IPS-15b (cell line): Measurements from ENCODE around the gene PTPRK.

Experiments
- H3K27me3 ChIP-seq: one replicate; pipeline ENCODE4 v1.6.1; 2013; ENCODE audit warnings: low read length; ENCODE audit not compliant: control insufficient read depth, insufficient read depth
- H3K36me3 ChIP-seq: one replicate; pipeline ENCODE4 v1.6.1; 2013; ENCODE audit warnings: low read length; ENCODE audit not compliant: control insufficient read depth, insufficient read depth
- H3K4me1 ChIP-seq: one replicate; pipeline ENCODE4 v1.6.1; 2013; ENCODE audit warnings: mild to moderate bottlenecking, low read length; ENCODE audit not compliant: control insufficient read depth, insufficient read depth
- H3K4me3 ChIP-seq: one replicate; pipeline ENCODE4 v1.5.1; 2013; ENCODE audit warnings: low read depth, low read length
- H3K9ac ChIP-seq: one replicate; pipeline ENCODE4 v1.6.1; 2013; ENCODE audit warnings: low read depth, mild to moderate bottlenecking, low read length
- H3K9me3 ChIP-seq: one replicate; pipeline ENCODE4 v1.6.1; 2013; ENCODE audit warnings: mild to moderate bottlenecking, low read length; ENCODE audit not compliant: control insufficient read depth, insufficient read depth

The PTPRK gene

DNA sequence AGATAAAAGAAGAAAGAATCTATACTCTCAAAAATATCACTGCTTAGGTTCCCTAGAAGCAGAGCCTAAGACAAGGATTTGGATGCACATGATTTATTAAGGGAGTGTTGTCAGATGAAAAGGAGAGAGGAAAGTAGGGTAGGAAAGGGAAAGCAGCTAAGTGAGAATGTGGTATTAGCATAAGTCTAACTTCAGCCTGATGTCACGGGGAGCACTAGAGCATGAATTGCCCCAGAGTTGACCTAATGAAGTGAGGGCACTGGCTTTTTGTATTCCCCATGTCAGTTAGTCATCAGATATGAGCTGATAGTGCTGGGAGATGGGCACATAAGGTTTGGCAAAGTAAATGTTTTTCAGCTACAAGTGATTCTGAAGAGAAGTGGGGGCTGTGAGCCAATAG, 490.6 kb downstream of the PTPRK start:
- no peaks in the 10 kb centered on the region for H3K9me3 ChIP-seq
- H3K9ac ChIP-seq = no peak overlapping the region
- H3K36me3 ChIP-seq = no peaks in the 10 kb centered on the region
- H3K4me1 ChIP-seq = peaks cover 4% of the 10 kb centered on the region
- H3K27me3 ChIP-seq = no peaks in the 10 kb centered on the region
- no peak overlapping the region for H3K4me3 ChIP-seq

DNA sequence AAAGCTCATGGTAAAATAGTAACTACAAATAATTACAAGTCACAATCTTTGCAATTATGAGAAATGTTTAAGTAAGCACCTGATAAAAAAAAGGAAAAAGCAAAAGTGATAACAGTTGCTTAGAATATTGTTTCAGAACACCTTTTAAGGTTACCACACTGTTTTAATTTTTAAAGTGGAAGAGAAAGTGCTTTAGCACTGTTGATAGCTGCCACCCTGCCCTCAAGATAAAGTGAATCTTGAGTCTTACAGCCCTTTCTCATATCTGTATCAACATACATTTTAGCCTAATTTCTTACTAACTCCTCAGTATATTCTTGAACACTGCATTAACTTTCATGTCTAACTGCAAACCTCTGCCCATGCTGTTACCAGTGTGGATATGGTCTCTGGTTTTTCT, 492.2 kb downstream of the PTPRK start:
- Histone ChIP-seq H3K9me3 (no peaks in the 10 kb centered on the region), H3K4me1 (peaks cover 4% of the 10 kb centered on the region), H3K36me3 (no peaks in the 10 kb centered on the region), H3K9ac (no peak overlapping the region), H3K27me3 (no peaks in the 10 kb centered on the region), H3K4me3 (no peak overlapping the region)

DNA sequence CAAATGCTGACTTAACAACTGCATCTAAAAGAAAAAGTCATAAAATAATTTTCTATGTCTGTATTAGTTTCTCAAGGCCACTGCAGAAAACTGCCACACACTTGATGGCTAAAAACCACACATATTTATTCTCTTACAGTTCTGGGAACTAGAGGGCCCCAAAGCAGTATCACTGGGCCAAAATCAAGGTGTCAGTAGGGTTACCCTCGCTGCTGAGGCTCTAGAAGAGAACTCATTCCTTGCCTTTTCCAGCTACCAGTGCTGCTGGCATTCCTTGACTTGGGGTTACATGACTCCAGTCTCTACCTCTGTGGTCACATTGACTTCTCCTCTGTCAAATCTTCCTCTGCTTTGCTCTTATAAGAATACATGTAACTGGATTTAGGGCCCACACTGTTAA, 494.9 kb downstream of the PTPRK start:
- Histone ChIP-seq H3K4me1 (peaks cover 4% of the 10 kb centered on the region), H3K9me3 (no peaks in the 10 kb centered on the region), H3K4me3 (no peak overlapping the region), H3K9ac (no peak overlapping the region), H3K27me3 (no peaks in the 10 kb centered on the region), H3K36me3 (no peaks in the 10 kb centered on the region)

DNA sequence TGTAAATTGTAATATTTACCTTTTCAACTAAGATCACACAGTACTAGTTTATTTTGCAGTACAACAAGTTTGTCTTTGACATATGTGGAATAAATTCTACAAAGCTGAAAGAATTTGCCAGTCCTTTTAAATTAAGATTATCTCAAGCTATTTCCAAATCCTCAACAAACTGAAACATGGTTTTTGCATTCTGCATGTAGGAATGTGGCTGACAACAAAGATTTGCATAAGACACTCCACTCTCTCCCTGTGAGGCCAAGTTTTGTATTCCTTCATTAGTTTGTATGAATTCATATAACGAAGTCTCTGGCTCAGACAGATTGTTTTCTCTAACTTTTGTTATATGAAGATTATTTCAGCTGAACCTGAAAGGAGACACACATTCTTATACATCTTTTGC, 495.4 kb downstream of the PTPRK start:
- Histone ChIP-seq H3K4me1 (peaks cover 4% of the 10 kb centered on the region), H3K4me3 (no peak overlapping the region), H3K9ac (no peak overlapping the region), H3K36me3 (no peaks in the 10 kb centered on the region), H3K9me3 (no peaks in the 10 kb centered on the region), H3K27me3 (no peaks in the 10 kb centered on the region)

DNA sequence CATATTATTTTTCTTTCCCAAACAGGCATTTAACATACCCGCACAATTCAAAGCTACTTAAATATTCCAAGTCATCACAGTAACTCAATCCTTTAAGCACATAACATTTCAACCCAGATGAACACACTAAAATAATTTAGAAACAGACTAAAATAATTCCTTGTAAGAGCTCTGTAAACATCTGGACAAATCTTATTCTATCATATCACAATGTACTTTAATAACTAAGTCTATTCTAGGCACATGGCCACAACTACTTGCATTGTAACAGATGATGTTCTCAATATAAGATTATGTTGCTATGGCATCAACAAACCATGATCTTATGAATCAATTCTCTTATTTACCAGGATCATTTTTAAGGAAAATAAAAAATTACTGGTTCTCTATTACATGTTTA, 496.4 kb downstream of the PTPRK start:
- peaks cover 4% of the 10 kb centered on the region for H3K4me1 ChIP-seq
- no peaks in the 10 kb centered on the region for H3K9me3 ChIP-seq
- no peak overlapping the region for H3K9ac ChIP-seq
- H3K36me3 ChIP-seq = no peaks in the 10 kb centered on the region
- no peak overlapping the region for H3K4me3 ChIP-seq
- no peaks in the 10 kb centered on the region for H3K27me3 ChIP-seq

DNA sequence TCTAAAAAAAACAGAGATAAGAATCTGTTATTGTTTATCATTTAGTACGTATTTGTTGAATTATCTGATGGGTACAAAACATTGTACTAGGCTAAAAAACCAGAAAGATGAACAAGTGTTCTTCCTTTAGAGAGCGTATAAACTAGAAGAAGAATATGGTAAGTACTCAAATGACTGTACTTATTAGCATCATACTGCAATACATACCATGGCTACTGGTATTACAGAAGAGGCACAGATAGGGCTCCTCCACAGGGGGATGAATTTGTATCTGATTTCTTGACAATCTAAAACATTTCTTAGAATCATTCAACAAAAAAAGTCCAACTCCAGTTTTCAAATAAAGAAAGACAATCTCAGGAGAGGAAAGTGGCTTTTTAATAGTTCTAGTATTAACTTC, 501.6 kb downstream of the PTPRK start:
- no peak overlapping the region for H3K9ac ChIP-seq
- no peak overlapping the region for H3K4me3 ChIP-seq
- no peaks in the 10 kb centered on the region for H3K27me3 ChIP-seq
- H3K4me1 ChIP-seq = no peaks in the 10 kb centered on the region
- no peaks in the 10 kb centered on the region for H3K36me3 ChIP-seq
- H3K9me3 ChIP-seq = no peaks in the 10 kb centered on the region

DNA sequence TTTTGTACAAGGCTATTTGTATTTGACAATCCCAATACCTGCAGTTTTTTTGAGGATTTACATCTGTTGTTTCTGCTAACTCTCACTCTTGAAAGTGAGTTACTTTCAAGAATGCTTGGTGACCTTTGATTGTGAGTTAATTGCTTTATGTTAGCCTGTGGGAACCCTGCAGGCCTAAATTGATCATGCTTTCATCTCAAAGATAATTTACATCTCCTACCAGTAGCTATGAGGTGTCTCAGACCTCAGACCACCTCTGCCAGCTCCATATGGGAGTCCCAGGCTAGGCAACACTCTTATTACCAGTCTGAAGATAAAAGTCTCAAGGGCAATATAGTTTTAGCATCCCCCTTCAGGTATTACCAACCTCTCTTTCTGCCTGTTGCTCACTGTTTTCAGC, 503.1 kb downstream of the PTPRK start:
- Histone ChIP-seq H3K4me1 (no peaks in the 10 kb centered on the region), H3K27me3 (no peaks in the 10 kb centered on the region), H3K36me3 (no peaks in the 10 kb centered on the region), H3K9me3 (no peaks in the 10 kb centered on the region), H3K4me3 (no peak overlapping the region), H3K9ac (no peak overlapping the region)

DNA sequence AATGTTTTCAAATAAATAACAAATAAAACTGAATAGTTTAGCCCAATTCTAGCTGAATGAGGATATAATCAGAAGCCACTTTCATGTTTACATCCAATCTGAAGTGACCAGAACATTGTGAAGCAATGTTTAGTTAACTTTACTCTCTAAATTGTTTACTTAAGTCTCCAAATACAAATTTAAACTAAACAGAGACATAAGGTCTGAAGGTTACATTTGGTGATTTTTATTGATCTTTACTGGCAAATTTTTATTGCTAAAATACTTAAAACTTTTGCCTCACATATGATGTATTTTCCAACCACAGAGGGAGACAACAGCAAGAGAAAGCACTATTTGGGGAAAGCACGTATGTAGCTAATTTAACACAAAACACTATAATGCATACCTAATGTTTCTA, 512.7 kb downstream of the PTPRK start:
- Histone ChIP-seq H3K9me3 (no peaks in the 10 kb centered on the region), H3K36me3 (no peaks in the 10 kb centered on the region), H3K4me1 (no peaks in the 10 kb centered on the region), H3K4me3 (no peak overlapping the region), H3K27me3 (no peaks in the 10 kb centered on the region), H3K9ac (no peak overlapping the region)

DNA sequence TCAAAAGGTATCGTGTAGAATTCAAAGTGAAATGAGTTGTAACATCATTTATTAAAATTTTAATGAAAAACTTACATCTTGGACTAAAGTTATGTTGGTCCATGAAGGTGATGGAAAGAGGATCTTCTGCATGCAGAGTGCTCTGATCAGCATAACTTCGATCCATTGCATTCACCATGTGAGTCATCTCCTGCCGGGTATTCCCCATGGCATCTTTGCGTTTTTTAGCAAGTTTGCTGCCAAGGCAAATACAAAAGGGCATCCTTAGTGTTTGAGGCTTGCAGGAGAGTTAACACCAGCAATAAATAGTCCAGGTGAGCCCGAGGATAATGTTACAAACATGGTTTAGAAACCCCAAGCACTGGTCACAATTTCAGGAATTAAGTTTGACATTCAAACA, 515.4 kb downstream of the PTPRK start:
- Histone ChIP-seq H3K9me3 (no peaks in the 10 kb centered on the region), H3K36me3 (no peaks in the 10 kb centered on the region), H3K4me1 (no peaks in the 10 kb centered on the region), H3K4me3 (no peak overlapping the region), H3K9ac (no peak overlapping the region), H3K27me3 (no peaks in the 10 kb centered on the region)

DNA sequence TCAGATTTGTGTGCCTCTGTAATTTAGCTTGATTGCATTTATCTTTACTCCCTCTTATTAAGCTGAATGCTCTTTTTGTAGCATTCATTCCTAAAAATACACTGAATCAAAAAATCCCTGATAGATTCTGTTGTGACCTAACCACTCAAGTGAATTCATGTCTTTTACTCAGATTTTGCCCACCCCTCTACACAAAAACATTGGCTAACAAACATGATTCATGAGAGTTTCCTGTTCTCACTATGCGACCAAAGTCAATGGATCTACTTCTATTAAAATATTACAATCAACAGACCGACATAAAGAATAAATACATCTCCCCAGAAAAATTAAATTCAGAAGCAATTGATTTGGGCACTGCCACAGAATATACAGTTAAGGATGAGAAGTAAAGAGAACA, 520.0 kb downstream of the PTPRK start:
- Histone ChIP-seq H3K4me3 (no peak overlapping the region), H3K9me3 (no peaks in the 10 kb centered on the region), H3K9ac (no peak overlapping the region), H3K4me1 (no peaks in the 10 kb centered on the region), H3K27me3 (no peaks in the 10 kb centered on the region), H3K36me3 (no peaks in the 10 kb centered on the region)

DNA sequence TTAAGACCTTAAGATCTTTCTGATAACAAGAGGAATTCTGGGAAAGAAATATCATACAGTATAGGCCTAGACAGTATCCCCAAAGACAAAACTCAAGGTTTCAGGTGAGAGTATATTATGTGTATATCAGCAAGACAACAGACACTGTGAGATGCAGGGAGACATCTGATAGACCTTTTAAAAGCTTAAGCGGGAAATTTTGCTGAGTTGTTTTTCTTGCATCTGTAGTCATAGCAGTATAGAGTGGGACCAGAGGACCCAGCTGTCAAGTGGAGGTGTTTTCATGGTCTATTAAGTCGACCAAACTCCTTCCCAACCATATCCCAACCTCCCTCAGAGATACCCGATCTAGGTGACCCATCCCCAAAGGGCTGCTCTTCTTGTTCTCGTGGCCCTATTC, 521.4 kb downstream of the PTPRK start:
- no peaks in the 10 kb centered on the region for H3K9me3 ChIP-seq
- H3K4me1 ChIP-seq = no peaks in the 10 kb centered on the region
- H3K4me3 ChIP-seq = no peak overlapping the region
- no peak overlapping the region for H3K9ac ChIP-seq
- no peaks in the 10 kb centered on the region for H3K27me3 ChIP-seq
- no peaks in the 10 kb centered on the region for H3K36me3 ChIP-seq

DNA sequence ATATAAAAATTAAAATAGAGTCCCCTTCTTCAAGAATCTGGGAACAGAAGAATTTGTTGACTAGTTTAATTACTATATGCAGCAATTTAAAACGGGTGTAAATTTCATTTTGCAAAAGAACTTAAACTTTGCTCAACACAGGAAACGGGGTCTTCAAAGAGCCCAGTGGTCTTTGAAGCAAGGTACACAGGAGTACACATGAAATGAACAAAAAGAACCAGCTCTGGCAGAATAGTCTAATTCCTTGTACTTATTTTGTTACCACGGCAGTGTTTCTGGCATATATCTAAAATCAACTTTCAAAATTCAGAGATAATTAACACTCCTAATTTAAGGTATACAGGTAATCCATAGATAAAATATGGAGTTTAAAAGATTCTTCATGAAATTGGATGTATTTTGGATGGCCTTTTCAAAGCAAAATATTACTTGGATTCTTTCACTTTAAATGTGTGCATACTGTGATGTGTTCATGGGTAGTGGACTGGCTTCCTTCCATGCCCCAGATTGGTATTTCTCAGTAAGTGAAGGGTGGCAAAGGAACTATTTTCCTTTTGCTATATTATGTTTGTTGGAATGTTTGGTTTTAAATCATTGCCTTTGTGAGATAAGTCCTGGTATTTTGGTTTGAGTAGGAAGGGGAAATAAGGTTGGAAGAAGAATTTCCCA, 522.8 kb downstream of the PTPRK start:
- no peaks in the 10 kb centered on the region for H3K9me3 ChIP-seq
- H3K27me3 ChIP-seq = no peaks in the 10 kb centered on the region
- no peak overlapping the region for H3K9ac ChIP-seq
- H3K36me3 ChIP-seq = no peaks in the 10 kb centered on the region
- no peaks in the 10 kb centered on the region for H3K4me1 ChIP-seq
- H3K4me3 ChIP-seq = no peak overlapping the region
